H1 (cell line): ENCODE results near the gene CXXC5. TPM values are rescaled to one million over a fixed set of nuclear protein-coding genes. Genes with fewer than 3 reads are reported as not detected.

Source experiments
- CTCF ChIA-PET: fragments of 300-600 bp; sonication (Branson Sonifier 250); formaldehyde crosslinking; loops from one replicate; lab custom pipeline; 2021; ENCODE audit not compliant: partially characterized antibody; lab: Charles Lee
- POLR2A ChIA-PET: fragments of 300-600 bp; sonication (Branson Sonifier 250); formaldehyde crosslinking; loops from one replicate; lab custom pipeline; 2021; ENCODE audit warnings: inconsistent platforms; ENCODE audit not compliant: partially characterized antibody; lab: Charles Lee
- DNase-seq, 2 experiments: peaks; one replicate each; pipeline versions ENCODE4 v3.0.0 to v3.0.0-alpha.2; 2010 to 2022; ENCODE audit warnings: low spot score in 2 of 2, low read depth in 1 of 2, mixed read lengths in 1 of 2
- FAIRE-seq: peaks from 2 replicates; lab custom pipeline; 2011; peaks lifted over from hg19 to GRCh38; lab: Jason Lieb, UNC
- H2AFZ ChIP-seq: 2 replicates; pipeline ENCODE4 v1.8.1; 2012; ENCODE audit warnings: low read length, inconsistent platforms
- H2AK5ac ChIP-seq: 2 replicates; pipeline ENCODE4 v1.6.1; 2013; ENCODE audit warnings: low read depth, low read length
- H2BK120ac ChIP-seq: replicated peaks from 2 replicates; pipeline ENCODE3; 2013; ENCODE audit warnings: low read depth, low read length, inconsistent platforms
- H2BK12ac ChIP-seq: 2 replicates; pipeline ENCODE4 v1.6.1; 2013; ENCODE audit warnings: low read depth, low read length
- H2BK15ac ChIP-seq: 2 replicates; pipeline ENCODE4 v1.6.1; 2013; ENCODE audit warnings: low read length
- H2BK20ac ChIP-seq: 2 replicates; pipeline ENCODE4 v1.6.1; 2013; ENCODE audit warnings: low read length
- H2BK5ac ChIP-seq: 2 replicates; pipeline ENCODE4 v1.6.1; 2013; ENCODE audit warnings: low read depth, low read length
- H3K14ac ChIP-seq: 2 replicates; pipeline ENCODE4 v1.6.1; 2013; ENCODE audit warnings: inconsistent platforms; ENCODE audit not compliant: insufficient read length
- H3K18ac ChIP-seq: 2 replicates; pipeline ENCODE4 v1.6.1; 2013; ENCODE audit warnings: low read length; ENCODE audit errors: extremely low read depth
- H3K23ac ChIP-seq: 2 replicates; pipeline ENCODE4 v1.6.1; 2013; ENCODE audit warnings: inconsistent platforms; ENCODE audit not compliant: insufficient read length
- H3K23me2 ChIP-seq: 2 replicates; pipeline ENCODE4 v1.6.1; 2013; ENCODE audit warnings: low read depth, low read length
- H3K27ac ChIP-seq: 2 replicates; pipeline ENCODE4 v1.6.1; 2011; ENCODE audit warnings: low read depth, low read length, inconsistent platforms
- H3K27me3 ChIP-seq, 4 experiments: replicated peaks in 1 of 4; 1 replicate in 1 of 4; 2 replicates in 3 of 4; pipeline versions ENCODE4 v1.6.1 to v1.8.1; 2011 to 2013; ENCODE audit warnings: low read length in 3 of 4, mild to moderate bottlenecking in 3 of 4, inconsistent platforms in 2 of 4, mixed read lengths in 2 of 4, moderate library complexity in 1 of 4; ENCODE audit not compliant: control insufficient read depth in 3 of 4, insufficient read depth in 3 of 4; ENCODE audit errors: extremely low read depth in 1 of 4
- H3K36me3 ChIP-seq, 4 experiments: 2 replicates each; pipeline versions ENCODE4 v1.6.1 to v1.8.1; 2011 to 2013; ENCODE audit warnings: mild to moderate bottlenecking in 4 of 4, low read length in 3 of 4, moderate library complexity in 2 of 4, control low read depth in 1 of 4, inconsistent platforms in 1 of 4; ENCODE audit not compliant: insufficient read depth in 4 of 4, control insufficient read depth in 2 of 4
- H3K4ac ChIP-seq: replicated peaks from 2 replicates; pipeline ENCODE3; 2013; ENCODE audit warnings: low read length, low read depth, mixed read lengths, inconsistent platforms; ENCODE audit not compliant: insufficient read length
- H3K4me1 ChIP-seq, 4 experiments: replicated peaks in 1 of 4; 1 replicate in 1 of 4; 2 replicates in 3 of 4; pipeline versions ENCODE4 v1.6.1 to v1.8.1; 2011 to 2013; ENCODE audit warnings: low read length in 3 of 4, inconsistent platforms in 2 of 4, mixed read lengths in 1 of 4; ENCODE audit not compliant: insufficient read depth in 4 of 4, control insufficient read depth in 3 of 4
- H3K4me2 ChIP-seq, 2 experiments: 2 replicates each; pipeline versions ENCODE4 v1.6.1 to v1.8.1; 2011 to 2013; ENCODE audit warnings: low read depth in 2 of 2, low read length in 2 of 2, control low read depth in 1 of 2, inconsistent platforms in 1 of 2, mild to moderate bottlenecking in 1 of 2; ENCODE audit not compliant: insufficient read depth in 1 of 2
- H3K4me3 ChIP-seq, 4 experiments: fragments of 200-600, 300-600 bp in 1 of 4; sonication (generic), shearing (Covaris generic), sonication (Bioruptor Twin) in 1 of 4; 2 replicates each; pipeline versions ENCODE4 v1.5.1 to v1.8.1; 2011 to 2016; ENCODE audit warnings: low read length in 4 of 4, low read depth in 3 of 4, control low read depth in 2 of 4, inconsistent platforms in 2 of 4, mild to moderate bottlenecking in 2 of 4, mixed read lengths in 1 of 4, moderate library complexity in 1 of 4; ENCODE audit not compliant: insufficient read depth in 2 of 4; ENCODE audit errors: extremely low read depth in 1 of 4
- H3K56ac ChIP-seq: replicated peaks from 2 replicates; pipeline ENCODE3; 2013; ENCODE audit warnings: low read depth, mild to moderate bottlenecking, mixed read lengths, low read length, inconsistent platforms; ENCODE audit not compliant: insufficient read length
- H3K79me1 ChIP-seq: 2 replicates; pipeline ENCODE4 v1.6.1; 2013; ENCODE audit warnings: low read depth, low read length, control low read depth
- H3K79me2 ChIP-seq, 2 experiments: 2 replicates each; pipeline versions ENCODE4 v1.6.1 to v1.8.1; 2012 to 2013; ENCODE audit warnings: low read length in 2 of 2, mild to moderate bottlenecking in 2 of 2, inconsistent platforms in 1 of 2; ENCODE audit not compliant: insufficient read depth in 2 of 2, control insufficient read depth in 1 of 2
- H3K9ac ChIP-seq, 4 experiments: replicated peaks in 1 of 4; 1 replicate in 1 of 4; 2 replicates in 3 of 4; pipeline versions ENCODE4 v1.6.1 to v1.8.1; 2011 to 2013; ENCODE audit warnings: low read depth in 3 of 4, low read length in 3 of 4, control low read depth in 2 of 4, mild to moderate bottlenecking in 2 of 4, moderate library complexity in 2 of 4, inconsistent platforms in 1 of 4; ENCODE audit errors: extremely low read depth in 1 of 4
- H3K9me3 ChIP-seq, 2 experiments: 2 replicates each; pipeline versions ENCODE4 v1.6.1 to v1.8.1; 2012 to 2013; ENCODE audit warnings: mild to moderate bottlenecking in 2 of 2, moderate library complexity in 2 of 2, control low read depth in 1 of 2, inconsistent platforms in 1 of 2, low read depth in 1 of 2, low read length in 1 of 2, mixed read lengths in 1 of 2; ENCODE audit not compliant: insufficient read depth in 2 of 2
- H4K20me1 ChIP-seq, 2 experiments: replicated peaks in 1 of 2; 2 replicates each; pipeline versions ENCODE3 to v1.8.1; 2011 to 2013; ENCODE audit warnings: inconsistent platforms in 2 of 2, low read length in 2 of 2, mild to moderate bottlenecking in 1 of 2; ENCODE audit not compliant: insufficient read depth in 2 of 2, control insufficient read depth in 1 of 2
- H4K5ac ChIP-seq: 2 replicates; pipeline ENCODE4 v1.6.1; 2013; ENCODE audit warnings: low read length, low read depth, mixed read lengths, inconsistent platforms; ENCODE audit not compliant: insufficient read length
- H4K8ac ChIP-seq: 2 replicates; pipeline ENCODE4 v1.8.0; 2013; ENCODE audit warnings: mild to moderate bottlenecking, moderate library complexity, low read length, inconsistent platforms; ENCODE audit not compliant: insufficient read depth; ENCODE audit errors: extremely low read depth
- H4K91ac ChIP-seq: replicated peaks from 2 replicates; pipeline ENCODE3; 2013; ENCODE audit warnings: low read length, mixed read lengths, inconsistent platforms; ENCODE audit not compliant: insufficient read length
- WGBS, 2 experiments: shearing (Covaris generic) in 1 of 2; methylation state at CpG; one replicate each; pipeline versions ENCODE4 v1.1.6 to v1.1.7; 2013 to 2015; ENCODE audit warnings: low lambda C conversion rate in 2 of 2, mixed read lengths in 2 of 2, inconsistent platforms in 1 of 2, low coverage in 1 of 2, missing lambda C conversion rate in 1 of 2; ENCODE audit not compliant: insufficient replicate concordance in 2 of 2, insufficient coverage in 1 of 2, insufficient read length in 1 of 2; ENCODE audit errors: extremely low coverage in 1 of 2, missing lambda C conversion rate in 1 of 2; 5-methylcytosine and 5-hydroxymethylcytosine counted together
- polyA plus RNA-seq, 7 experiments: library from polyadenylated mRNA; depleted of rRNA in 3 of 7; stranded (reverse) in 5 of 7; unstranded in 2 of 7; fragments of >200 nt in 5 of 7; fragments of 200-250 nt in 2 of 7; gene quantifications; 1 replicate in 5 of 7; 2 replicates in 1 of 7; 4 replicates in 1 of 7; pipeline versions ENCODE4 v1.2.1 to v1.2.3, GENCODE V29; 2011 to 2013; ENCODE audit warnings: missing spikeins in 2 of 7, mixed read lengths in 2 of 7
- total RNA-seq: library from RNA; stranded (reverse); fragmentation: NEBNext Ultra II Directional; extraction: Animal tissue kit (Norgen Biotek cat#: 25700); gene quantifications from 2 replicates; pipeline ENCODE4 v1.2.1, GENCODE V29; 2021

CXXC5 gene
- total and polyA plus RNA-seq, 2 of the 8 experiments (the other 6 are each of a cell fraction or from before 2014, with no cell fraction given), result 61.4 to 74.0 TPM

GRCh38 chr5:139640421-139641115, 7.6 kb upstream of the CXXC5 start:
- no peaks in the 10 kb centered on the region for H3K9me3 ChIP-seq
- ChIA-PET CTCF (interaction anchor here (0.7 to 20.3 kb wide), 11 partner anchors 8 to 232 kb away, joined by 3 to 385 read pairs (median 5); partner anchors contain the start of gene CXXC5), POLR2A (interaction anchor here (1.0 to 9.8 kb wide), 5 partner anchors 9 to 69 kb away, joined by 4 to 212 read pairs (median 6); partner anchors contain the start of gene CXXC5)
- H2BK120ac ChIP-seq, result no peak overlapping the region
- H2BK12ac ChIP-seq, result peak overlapping the region; percentile 45; the same call in 1 of the 2 replicates
- WGBS, 2 experiments, result 80% methylated on average over 13 of the region's 13 CpGs; no CpG with 5 or more reads in 1 of the 2 experiments
- H3K14ac ChIP-seq, result no peak overlapping the region
- H3K23ac ChIP-seq, result no peak overlapping the region
- no peaks in the 10 kb centered on the region for H3K36me3 ChIP-seq
- H4K5ac ChIP-seq, result no peak overlapping the region
- peaks cover 0 to 8% of the 10 kb centered on the region in 2 experiments for H4K20me1 ChIP-seq
- DNase-seq (peak in 1 of 2 experiments; percentile 58), FAIRE-seq (no peak)
- peak overlapping the region; percentile 76; the same call in 1 of the 2 replicates for H2BK5ac ChIP-seq
- H4K91ac ChIP-seq, result peak overlapping the region; percentile 85
- peaks cover 25 to 68% (median 53%) of the 10 kb centered on the region in 4 experiments for H3K4me1 ChIP-seq
- H3K23me2 ChIP-seq, result peaks cover 6% of the 10 kb centered on the region
- peaks cover 0 to 4% of the 10 kb centered on the region in 2 experiments; a peak in 1 of 4 replicates for H3K79me2 ChIP-seq
- H3K79me1 ChIP-seq, result no peaks in the 10 kb centered on the region; the same call in 1 of the 2 replicates
- H2BK15ac ChIP-seq, result 0 out of 2 replicates have a peak overlapping the region, but pooled peaks have one; percentile 89
- no peak overlapping the region for H3K27ac ChIP-seq
- no peak overlapping the region for H3K4me3 ChIP-seq
- H3K18ac ChIP-seq, result peak overlapping the region; percentile 44
- H3K27me3 ChIP-seq, result peaks cover 0 to 11% (median 9%) of the 10 kb centered on the region in 4 experiments; a peak in 6 of 7 replicates
- no peak overlapping the region for H3K4ac ChIP-seq
- H4K8ac ChIP-seq, result no peak overlapping the region; the same call in 1 of the 2 replicates
- H2AK5ac ChIP-seq, result peak overlapping the region; percentile 92; the same call in 1 of the 2 replicates
- H3K9ac ChIP-seq, result no peak overlapping the region; a peak in 1 of 7 replicates
- H3K56ac ChIP-seq, result no peak overlapping the region
- no peak overlapping the region for H2AFZ ChIP-seq
- peak overlapping the region; percentile 91 for H2BK20ac ChIP-seq
- H3K4me2 ChIP-seq, result peak overlapping the region in 1 of 2 experiments; percentile 6; a peak in 1 of 4 replicates
